OCI-LY3 (cell line): Measurements from ENCODE around the gene CHMP6.

Experiments used
- CTCF ChIP-seq: fragments of 200-600, 300-600 bp; sonication (generic); IDR thresholded peaks from 2 replicates; pipeline ENCODE4 v1.5.1; 2014; ENCODE audit warnings: antibody characterized with exemption, low read length, low read depth
- EZH2phosphoT487 ChIP-seq: fragments of 200-600 bp; shearing (Covaris generic); IDR thresholded peaks from 2 replicates; pipeline ENCODE4 v1.6.1; 2018; ENCODE audit warnings: antibody characterized with exemption, mixed run types, low read depth

- TF ChIP-seq CTCF: no peak
- TF ChIP-seq EZH2phosphoT487: no peak
Measured at GRCh38 chr17:80952291-80952690, 39.4 kb upstream of the CHMP6 start.
